Lower lobe of right lung (tissue), 2 donors: ENCODE measurements around the gene SLBP. TPM values are rescaled to one million over a fixed set of nuclear protein-coding genes. Genes with fewer than 3 reads are reported as not detected.

ENCODE experiments used
- ATAC-seq, 2 donors: fragments of 200-7000 bp; cut with Tn5 transposase; one replicate each; pipeline ENCODE4 v1.9.1; 2020 to 2022; ENCODE audit warnings: mild to moderate bottlenecking in 2 of 2, moderate library complexity in 2 of 2
- DNase-seq: peaks from one replicate; pipeline ENCODE4 v3.0.0-alpha.2; 2020
- H3K27ac ChIP-seq: fragments of 200-600 bp; one replicate; pipeline ENCODE4 v1.8.0; 2022
- H3K27me3 ChIP-seq: fragments of 200-600 bp; one replicate; pipeline ENCODE4 v1.8.0; 2022; ENCODE audit warnings: low read depth
- H3K36me3 ChIP-seq: fragments of 200-600 bp; one replicate; pipeline ENCODE4 v1.8.0; 2022; ENCODE audit warnings: mild to moderate bottlenecking
- H3K4me1 ChIP-seq: fragments of 200-600 bp; one replicate; pipeline ENCODE4 v1.8.0; 2022
- H3K4me3 ChIP-seq: fragments of 200-600 bp; one replicate; pipeline ENCODE4 v1.8.0; 2022; ENCODE audit warnings: mild to moderate bottlenecking
- H3K9me3 ChIP-seq: fragments of 200-600 bp; one replicate; pipeline ENCODE4 v1.8.0; 2022
- intact Hi-C: fragments of 100-400 bp; cut with DNase I; formaldehyde crosslinking; loops from one replicate; pipeline ENCODE4 v1.11.0; 2022
- total RNA-seq: library from RNA; stranded (reverse); fragmentation: NEBNext Ultra II Directional; extraction: Animal tissue kit (Norgen Biotek cat#: 25700); gene quantifications from one replicate; pipeline ENCODE4 v1.2.1, GENCODE V29; 2021
- TF ChIP-seq, protein P1 (sequence below): fragments of 200-600 bp; IDR thresholded peaks from one replicate; pipeline ENCODE4 v1.8.0; 2022; ENCODE audit warnings: antibody characterized with exemption, mild to moderate bottlenecking
- donor health status: DM: no; HTN: yes; CAD: no; lungs with severe emphysema.

SLBP gene
- total RNA-seq, 1 donor from 2014 or later = 31.6 TPM

DNA sequence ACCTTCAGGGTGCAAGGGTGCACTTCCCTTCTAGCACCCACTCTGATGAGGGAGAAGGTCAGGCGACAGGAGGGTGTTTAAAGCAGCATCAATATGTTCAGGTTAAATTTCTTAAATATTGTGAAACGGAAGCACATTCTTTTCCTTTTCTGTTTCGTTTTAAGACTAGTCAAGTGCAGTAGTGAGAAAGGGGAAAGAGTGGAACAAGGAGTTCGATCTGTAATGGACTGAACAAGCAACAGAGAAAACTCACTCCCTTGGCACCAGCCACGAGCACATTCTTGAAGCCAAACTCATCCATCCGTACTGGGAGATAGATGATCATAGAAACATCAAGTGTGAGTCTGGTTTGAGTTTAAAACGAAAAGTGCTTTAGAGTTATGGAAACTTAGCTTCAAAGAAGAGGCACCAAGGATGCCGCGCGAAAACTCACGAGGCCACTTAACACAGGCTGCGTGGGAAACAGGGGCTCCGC, 28.8 kb downstream of the SLBP start:
- Histone ChIP-seq H3K27ac (peak overlapping the region; percentile 76), H3K36me3 (no peaks in the 10 kb centered on the region), H3K4me3 (peak overlapping the region; percentile 73), H3K27me3 (no peaks in the 10 kb centered on the region), H3K4me1 (peaks cover 15% of the 10 kb centered on the region), H3K9me3 (no peaks in the 10 kb centered on the region)
- ATAC-seq (peak in 1 of 2 donors; percentile 19), DNase-seq (no peak)
- intact Hi-C loops = no loop called here
- TF ChIP-seq, protein P1, sequence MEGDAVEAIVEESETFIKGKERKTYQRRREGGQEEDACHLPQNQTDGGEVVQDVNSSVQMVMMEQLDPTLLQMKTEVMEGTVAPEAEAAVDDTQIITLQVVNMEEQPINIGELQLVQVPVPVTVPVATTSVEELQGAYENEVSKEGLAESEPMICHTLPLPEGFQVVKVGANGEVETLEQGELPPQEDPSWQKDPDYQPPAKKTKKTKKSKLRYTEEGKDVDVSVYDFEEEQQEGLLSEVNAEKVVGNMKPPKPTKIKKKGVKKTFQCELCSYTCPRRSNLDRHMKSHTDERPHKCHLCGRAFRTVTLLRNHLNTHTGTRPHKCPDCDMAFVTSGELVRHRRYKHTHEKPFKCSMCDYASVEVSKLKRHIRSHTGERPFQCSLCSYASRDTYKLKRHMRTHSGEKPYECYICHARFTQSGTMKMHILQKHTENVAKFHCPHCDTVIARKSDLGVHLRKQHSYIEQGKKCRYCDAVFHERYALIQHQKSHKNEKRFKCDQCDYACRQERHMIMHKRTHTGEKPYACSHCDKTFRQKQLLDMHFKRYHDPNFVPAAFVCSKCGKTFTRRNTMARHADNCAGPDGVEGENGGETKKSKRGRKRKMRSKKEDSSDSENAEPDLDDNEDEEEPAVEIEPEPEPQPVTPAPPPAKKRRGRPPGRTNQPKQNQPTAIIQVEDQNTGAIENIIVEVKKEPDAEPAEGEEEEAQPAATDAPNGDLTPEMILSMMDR = no peak

DNA sequence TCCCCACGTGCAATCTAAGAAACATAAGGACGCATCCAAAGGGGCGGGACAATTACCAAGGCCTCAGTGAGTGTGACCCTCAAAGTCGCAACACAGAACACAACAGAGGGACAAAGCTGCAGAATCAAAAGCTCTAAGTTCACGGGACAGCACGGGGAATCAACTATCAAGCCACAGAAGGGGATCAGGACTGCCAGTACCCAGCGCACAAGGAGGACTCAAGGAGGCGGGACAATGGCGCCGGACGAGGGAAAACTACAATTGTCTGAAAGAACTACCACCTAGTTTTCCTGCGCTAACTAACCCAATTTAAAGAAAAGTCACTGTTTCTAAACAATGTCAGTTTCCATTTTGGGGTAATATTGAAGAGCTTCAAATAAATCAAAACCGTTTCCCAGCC, 29.3 kb downstream of the SLBP start:
- TF ChIP-seq, protein P1 = no peak
- H3K27me3 ChIP-seq = no peaks in the 10 kb centered on the region
- H3K36me3 ChIP-seq = no peaks in the 10 kb centered on the region
- intact Hi-C loops = no loop called here
- peak overlapping the region; percentile 73 for H3K4me3 ChIP-seq
- peaks cover 15% of the 10 kb centered on the region for H3K4me1 ChIP-seq
- H3K27ac ChIP-seq = peak overlapping the region; percentile 76
- ATAC-seq (no peak), DNase-seq (peak; percentile 25)
- H3K9me3 ChIP-seq = no peaks in the 10 kb centered on the region

DNA sequence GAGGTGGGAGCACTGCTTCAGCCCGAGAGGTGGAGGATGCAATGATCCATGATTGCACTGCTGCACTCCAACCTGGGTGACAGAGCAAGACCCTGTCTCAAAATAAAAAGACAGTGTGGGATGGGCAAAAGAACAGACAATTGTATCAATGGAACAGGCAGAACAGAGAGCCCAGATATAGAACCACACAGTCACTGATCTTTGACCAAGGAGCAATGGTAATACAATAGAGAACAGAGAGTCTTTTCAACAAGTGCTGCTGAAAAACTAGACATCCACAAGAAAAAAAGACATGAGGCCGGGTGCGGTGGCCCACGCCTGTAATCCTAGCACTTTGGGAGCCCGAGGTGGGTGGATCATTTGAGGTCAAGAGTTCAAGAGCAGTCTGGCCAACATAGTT, 33.9 kb downstream of the SLBP start:
- peaks cover 3% of the 10 kb centered on the region for H3K4me1 ChIP-seq
- no peak overlapping the region for H3K4me3 ChIP-seq
- no peaks in the 10 kb centered on the region for H3K9me3 ChIP-seq
- DNase-seq (no peak), ATAC-seq (no peak)
- no peaks in the 10 kb centered on the region for H3K27me3 ChIP-seq
- H3K27ac ChIP-seq = no peak overlapping the region
- intact Hi-C loops = no loop called here
- TF ChIP-seq, protein P1 = no peak
- H3K36me3 ChIP-seq = no peaks in the 10 kb centered on the region

DNA sequence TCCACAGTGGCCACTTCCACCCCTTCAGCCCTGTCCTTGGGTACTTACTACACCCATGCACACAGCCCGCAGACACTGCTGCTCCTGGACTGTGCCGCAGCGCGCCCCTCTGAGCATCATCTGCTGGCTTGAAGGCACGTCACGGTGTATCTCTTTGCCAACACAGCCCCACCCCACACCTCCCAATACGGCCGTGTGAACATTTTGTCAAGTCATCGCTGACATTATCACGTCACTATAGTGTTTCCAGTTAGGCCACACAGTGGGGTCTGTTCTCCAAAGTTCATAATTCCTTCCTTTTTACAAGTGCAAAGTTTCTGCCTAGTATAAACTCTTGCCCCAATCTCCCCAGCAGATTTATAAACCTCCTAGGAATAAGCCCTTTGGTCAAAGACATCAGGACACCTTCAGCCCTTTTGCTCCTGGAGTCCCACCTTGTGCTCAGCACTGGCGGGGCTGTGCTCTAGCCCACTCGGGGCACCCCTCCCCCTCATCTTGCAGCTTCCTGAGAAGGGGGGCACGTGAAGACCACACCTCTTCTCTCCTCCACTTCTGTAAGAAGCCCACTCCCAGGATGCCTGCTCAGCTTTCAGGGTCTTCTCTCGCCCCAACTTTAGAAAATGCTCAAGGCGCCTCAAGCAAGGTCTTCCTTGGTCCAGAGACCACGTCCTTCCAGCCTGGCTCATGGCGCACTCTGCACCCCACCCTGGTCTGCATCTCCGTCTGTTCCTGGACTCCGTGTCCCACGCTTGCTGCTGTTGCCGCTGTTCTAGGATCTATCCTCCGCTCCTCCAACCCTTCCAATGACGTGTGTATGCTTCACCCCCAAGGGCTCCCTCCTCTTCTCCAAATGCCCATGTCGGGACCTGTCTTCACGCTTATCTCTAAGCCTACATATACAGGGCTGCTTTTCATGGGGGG, 35.3 kb downstream of the SLBP start:
- H3K36me3 ChIP-seq = no peaks in the 10 kb centered on the region
- intact Hi-C loops = no loop called here
- DNase-seq = no peak
- no peaks in the 10 kb centered on the region for H3K4me1 ChIP-seq
- ATAC-seq = no peak
- no peak overlapping the region for H3K4me3 ChIP-seq
- no peaks in the 10 kb centered on the region for H3K27me3 ChIP-seq
- H3K9me3 ChIP-seq = no peaks in the 10 kb centered on the region
- H3K27ac ChIP-seq = no peak overlapping the region
- TF ChIP-seq, protein P1 = no peak

DNA sequence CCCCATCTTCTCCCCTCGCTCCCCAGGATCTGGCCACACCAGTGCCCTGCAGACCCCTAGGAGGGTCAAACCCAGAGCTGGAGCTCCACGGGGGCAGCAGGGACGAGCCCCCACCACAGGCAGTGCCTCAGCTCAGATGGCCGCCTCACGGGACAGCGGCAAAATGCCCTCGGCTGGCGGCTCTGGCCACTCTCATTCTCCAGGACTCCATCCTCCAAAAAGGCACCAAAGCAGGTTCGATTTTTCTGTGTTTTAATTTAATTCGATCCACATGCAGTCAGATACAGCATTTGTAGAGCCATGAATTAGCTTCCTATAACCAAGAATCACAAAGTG, 36.3 kb downstream of the SLBP start:
- DNase-seq = no peak
- intact Hi-C loops = no loop called here
- Histone ChIP-seq H3K27me3 (no peaks in the 10 kb centered on the region), H3K4me1 (no peaks in the 10 kb centered on the region), H3K4me3 (no peak overlapping the region), H3K9me3 (no peaks in the 10 kb centered on the region), H3K36me3 (no peaks in the 10 kb centered on the region), H3K27ac (no peak overlapping the region)
- no peak for ATAC-seq
- TF ChIP-seq, protein P1 = no peak
